ENCODE data around the gene ZNHIT2. TPM values are rescaled to one million over a fixed set of nuclear protein-coding genes. Genes with fewer than 3 reads are reported as not detected.

Gene ZNHIT2
- total and polyA plus RNA-seq, 2 of the 8 experiments (the other 6 are each of a cell fraction or from before 2014, with no cell fraction given), result 13.0 to 16.1 TPM

GRCh38 chr11:65095974-65096806 lies 21.3 kb downstream of the ZNHIT2 start, which contains the start of gene VPS51:
TSS of gene VPS51 (plus strand) at chr11:65096214. CDS start at chr11:65096251, 37 bp downstream.
- Histone ChIP-seq H3K27ac (ENCODE audit: low read depth, low read length) (peak within 1 kb of the TSS; percentile 67; the same call in 1 of the 2 replicates), H2BK12ac (ENCODE audit: low read depth, low read length) (0 out of 2 replicates have a peak within 1 kb of the TSS, but pooled peaks have one; percentile 2), H2AK5ac (ENCODE audit: low read depth, low read length) (no peak within 1 kb of the TSS), H3K4ac (replicated peaks; ENCODE audit: insufficient read length, low read depth, low read length) (peak within 1 kb of the TSS; percentile 97), H4K5ac (ENCODE audit: insufficient read length, low read depth, low read length) (peak within 1 kb of the TSS; percentile 99), H4K91ac (replicated peaks; ENCODE audit: insufficient read length, low read length) (peak within 1 kb of the TSS; percentile 45), H2AFZ (ENCODE audit: low read length) (peak within 1 kb of the TSS; percentile 100), H2BK20ac (ENCODE audit: low read length) (no peak within 1 kb of the TSS), H3K36me3 (ENCODE audit: control insufficient read depth in 2 of 4, insufficient read depth in 4 of 4, low read length in 3 of 4) (peaks cover 0 to 3% (median 0%) of the 10 kb centered on the region in 4 experiments; a peak in 1 of 8 replicates), H3K79me2 (ENCODE audit: control insufficient read depth in 1 of 2, insufficient read depth in 2 of 2, low read length in 2 of 2) (peaks cover 0 to 13% of the 10 kb centered on the region in 2 experiments; a peak in 1 of 4 replicates), H3K23ac (ENCODE audit: insufficient read length) (no peak within 1 kb of the TSS), H3K23me2 (ENCODE audit: low read depth, low read length) (no peaks in the 10 kb centered on the region), H3K14ac (ENCODE audit: insufficient read length) (no peak within 1 kb of the TSS), H3K79me1 (ENCODE audit: low read depth, low read length) (peaks cover 2% of the 10 kb centered on the region; the same call in 1 of the 2 replicates), H3K9ac (replicated peaks in 1 of 4; ENCODE audit: extremely low read depth in 1 of 4, low read depth in 3 of 4, low read length in 3 of 4) (peak within 1 kb of the TSS; percentile 70 to 82 (median 76)), H4K20me1 (replicated peaks in 1 of 2; ENCODE audit: control insufficient read depth in 1 of 2, insufficient read depth in 2 of 2, low read length in 2 of 2) (peaks cover 0 to 3% of the 10 kb centered on the region in 2 experiments), H3K56ac (replicated peaks; ENCODE audit: insufficient read length, low read depth, low read length) (no peak within 1 kb of the TSS), H3K18ac (ENCODE audit: extremely low read depth, low read length) (peak within 1 kb of the TSS; percentile 71), H3K9me3 (ENCODE audit: insufficient read depth in 2 of 2, low read depth in 1 of 2, low read length in 1 of 2) (no peaks in the 10 kb centered on the region), H3K27me3 (replicated peaks in 1 of 4; ENCODE audit: control insufficient read depth in 3 of 4, extremely low read depth in 1 of 4, insufficient read depth in 3 of 4, low read length in 3 of 4) (no peaks in the 10 kb centered on the region), H2BK5ac (ENCODE audit: low read depth, low read length) (peak within 1 kb of the TSS; percentile 73), H2BK15ac (ENCODE audit: low read length) (no peak within 1 kb of the TSS), H3K4me1 (replicated peaks in 1 of 4; ENCODE audit: control insufficient read depth in 3 of 4, insufficient read depth in 4 of 4, low read length in 3 of 4) (peaks cover 0 to 6% (median 4%) of the 10 kb centered on the region in 4 experiments; a peak in 6 of 7 replicates), H3K4me2 (ENCODE audit: insufficient read depth in 1 of 2, low read depth in 2 of 2, low read length in 2 of 2) (peak within 1 kb of the TSS; percentile 53 to 64), H2BK120ac (replicated peaks; ENCODE audit: low read depth, low read length) (no peak within 1 kb of the TSS), H3K4me3 (ENCODE audit: extremely low read depth in 1 of 4, insufficient read depth in 2 of 4, low read depth in 3 of 4, low read length in 4 of 4) (peak within 1 kb of the TSS; percentile 78 to 88 (median 78)), H4K8ac (ENCODE audit: extremely low read depth, insufficient read depth, low read length) (peak within 1 kb of the TSS; percentile 99)
- DNase-seq (ENCODE audit: low read depth in 1 of 2, low spot score in 2 of 2), result peak; percentile 70 to 93
- 1% methylated on average over 27 of the region's 52 CpGs; no CpG with 5 or more reads in 1 of the 2 experiments for WGBS, 2 experiments (ENCODE audit: extremely low coverage in 1 of 2, insufficient coverage in 1 of 2, insufficient read length in 1 of 2, insufficient replicate concordance in 2 of 2, low coverage in 1 of 2, low lambda C conversion rate in 2 of 2, missing lambda C conversion rate in 1 of 2)
- peak; percentile 68 for FAIRE-seq
- CTCF ChIA-PET (ENCODE audit: partially characterized antibody), result interaction anchor here (4.4 kb wide), 1 partner anchor 14 kb away, joined by 85 read pairs; the partner anchor contains the start of gene TM7SF2
- POLR2A ChIA-PET (ENCODE audit: partially characterized antibody), result interaction anchor here (0.7 to 16.8 kb wide), 18 partner anchors 8 to 292 kb away, joined by 3 to 230 read pairs (median 4); partner anchors contain the start of genes ARL2, BATF2, CDCA5 and FAU
- TF ChIP-seq POLR2AphosphoS5 (IDR thresholded peaks at IDR 0.05; ENCODE audit: low read depth, low read length) (peak; percentile 92), SIX5 (IDR thresholded peaks at IDR 0.05; ENCODE audit: low read depth, low read length) (peak; percentile 95), CBX5 (IDR thresholded peaks at IDR 0.05; ENCODE audit: low read depth, low read length) (no peak), TBP (IDR thresholded peaks at IDR 0.05; ENCODE audit: low read depth, low read length) (peak; percentile 90)
